ENCODE measurements around the gene MMP20.
A peak's percentile ranks its signal among the peaks of the same experiment; 100 is the strongest.

MMP20 gene

DNA sequence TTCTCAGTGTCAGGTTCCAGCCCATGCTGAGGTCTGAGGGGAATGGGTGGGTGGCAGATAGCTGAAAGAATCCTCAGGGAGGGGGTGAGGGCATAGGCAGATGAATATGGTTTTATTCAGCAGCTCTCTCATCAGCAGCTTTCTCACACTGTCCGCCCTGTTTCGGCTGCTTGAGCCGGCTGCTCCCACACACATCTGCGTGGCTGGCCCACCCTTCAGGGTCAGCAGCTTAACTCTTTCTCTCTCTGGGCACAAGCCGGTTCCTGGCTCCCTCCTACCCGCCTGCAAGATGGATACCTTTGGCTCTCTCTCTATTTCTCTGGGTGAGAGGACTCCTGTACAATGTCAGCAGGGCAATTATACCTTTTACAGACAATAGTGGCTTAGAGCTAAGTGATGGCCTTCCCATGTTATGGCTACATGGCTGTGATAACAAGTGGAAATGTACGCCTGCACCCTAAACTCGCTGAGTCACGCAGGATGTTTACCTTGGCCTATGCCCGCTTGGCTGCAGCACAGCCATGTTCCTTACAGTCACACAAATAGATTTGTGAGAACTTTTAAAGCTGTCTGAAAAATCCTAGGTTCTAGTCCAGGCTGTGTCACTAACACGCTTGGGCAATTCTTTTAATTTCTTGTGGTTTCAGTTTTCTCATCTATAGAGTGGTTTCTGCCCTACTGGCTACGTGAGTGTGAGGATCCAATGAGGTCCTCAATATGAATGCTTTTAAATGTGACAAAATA, 4.1 kb downstream of the MMP20 start:
- no peak for DNase-seq

DNA sequence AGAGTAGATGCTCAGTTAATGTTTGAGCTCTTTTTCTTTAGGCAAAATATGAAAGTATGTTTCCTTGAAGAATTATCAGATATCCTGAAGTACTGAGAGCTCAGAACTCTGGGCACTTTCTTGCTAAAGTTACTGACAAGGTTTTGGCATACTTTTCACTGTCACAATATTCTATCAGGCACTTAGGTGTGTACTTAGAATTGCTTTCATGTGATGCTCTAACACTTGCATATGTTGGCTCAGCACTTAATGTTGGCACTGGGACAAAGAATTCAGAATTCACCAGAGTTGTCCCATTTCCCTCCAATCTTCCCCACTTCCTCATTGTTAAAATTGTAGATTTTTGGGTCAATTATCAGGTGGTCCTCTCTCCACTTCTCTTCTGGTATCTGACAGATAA, 5.0 kb downstream of the MMP20 start:
- no peak for DNase-seq

DNA sequence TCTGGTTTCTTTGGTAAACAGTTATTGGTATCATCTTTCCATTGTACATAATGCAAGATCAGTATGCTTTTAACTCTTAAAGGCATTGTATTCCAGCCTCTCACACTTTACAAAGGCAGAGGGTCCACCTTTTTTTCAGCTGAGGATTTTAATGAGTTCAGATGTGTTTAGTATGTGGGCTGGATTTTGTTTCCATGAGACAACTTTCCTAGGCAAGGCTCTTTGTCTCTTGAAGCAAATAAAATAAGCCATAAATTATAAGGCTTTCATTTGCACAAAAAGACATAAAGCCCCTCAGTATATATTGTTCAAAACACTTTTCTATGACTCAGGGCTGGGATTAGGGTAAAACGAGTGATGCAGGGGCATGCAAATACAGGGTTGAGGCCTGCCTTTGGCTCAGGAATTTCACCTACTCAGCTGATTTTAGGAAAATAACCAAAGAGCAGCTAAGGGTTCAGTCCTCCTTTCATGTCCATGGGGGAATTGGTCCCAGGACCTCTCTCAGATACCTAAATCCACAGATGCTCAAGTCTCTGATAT, 7.6 kb downstream of the MMP20 start:
- peak; percentile 48 for DNase-seq

DNA sequence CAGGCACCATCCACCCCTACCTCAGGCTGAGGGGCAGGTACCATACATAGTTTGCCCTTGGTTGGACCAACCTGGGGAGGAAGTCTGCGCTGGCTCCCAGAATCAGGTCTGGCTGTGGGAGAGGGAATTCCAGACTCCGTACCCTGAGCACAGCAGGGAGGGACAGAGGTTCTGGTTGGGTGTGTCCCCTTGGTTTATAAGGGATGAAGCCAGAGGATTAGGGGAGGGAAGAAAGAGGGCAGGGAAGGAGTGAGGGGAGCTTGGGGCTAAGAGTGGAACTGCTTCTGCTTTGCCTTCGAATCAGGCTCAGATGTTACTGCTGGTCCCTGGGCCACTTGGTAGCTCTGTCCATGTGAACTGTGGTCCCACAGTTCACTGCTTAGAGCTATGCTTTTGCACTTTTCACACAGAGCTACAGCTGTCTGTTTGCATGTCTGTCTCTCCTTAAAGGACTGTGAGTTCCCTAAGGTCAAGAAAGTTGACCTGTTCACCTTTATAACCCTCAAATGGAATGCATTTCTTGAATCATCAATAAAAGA, 9.2 kb downstream of the MMP20 start:
- DNase-seq: no peak

DNA sequence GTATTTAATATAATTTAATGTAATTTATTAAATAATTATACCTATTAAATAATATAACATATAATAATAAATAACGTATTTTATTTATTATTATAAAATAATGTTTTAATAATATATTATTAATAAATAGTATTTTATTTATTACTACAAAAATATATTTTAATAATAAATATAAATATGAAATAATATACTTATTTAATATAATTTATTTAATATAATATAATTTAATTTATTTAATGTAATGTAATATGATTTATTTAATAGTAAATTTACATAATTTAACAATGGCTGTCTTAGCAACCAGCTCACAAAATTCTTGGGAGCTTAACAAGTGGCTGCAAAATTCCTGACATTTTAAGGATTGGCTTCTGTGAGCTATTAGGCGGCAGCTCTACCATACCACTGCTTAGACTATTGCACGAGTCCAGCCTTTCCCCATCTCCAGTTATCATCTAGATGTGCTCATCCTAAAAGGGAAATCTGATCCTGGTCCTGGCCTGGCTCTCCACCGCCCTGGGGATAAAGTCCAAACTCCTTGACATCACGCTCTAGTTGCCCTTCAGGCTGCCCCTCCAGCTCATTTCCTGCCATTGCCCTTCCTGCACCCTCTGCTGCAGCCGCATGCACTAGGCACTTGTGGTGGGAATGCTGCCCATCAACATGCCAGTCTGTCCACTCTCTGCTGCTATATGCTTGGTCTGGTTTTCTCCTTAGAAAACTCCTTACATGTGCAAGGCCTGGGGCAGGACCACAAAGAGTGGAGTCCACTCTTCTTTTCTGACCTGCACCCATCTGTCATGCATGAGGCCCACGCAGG, 9.8 kb downstream of the MMP20 start:
- DNase-seq: no peak

DNA sequence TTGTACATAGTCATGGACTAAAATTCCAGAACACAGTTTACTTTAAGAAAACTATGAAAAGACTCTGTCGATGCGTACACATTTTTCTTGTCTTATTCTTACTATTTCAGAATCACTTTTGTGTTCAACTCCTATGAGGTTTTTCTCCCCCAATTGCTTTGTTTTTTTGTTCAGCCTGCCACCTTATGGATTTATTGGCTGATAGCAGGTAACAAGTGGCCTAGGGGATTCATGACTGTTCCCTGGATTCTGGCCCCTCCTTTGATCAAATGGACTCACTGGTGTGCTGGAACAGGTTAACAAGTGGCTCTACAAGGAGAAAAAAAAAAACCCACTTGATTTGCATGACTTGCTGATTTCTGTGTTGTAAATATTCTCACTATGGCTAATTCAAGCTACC, 10.6 kb downstream of the MMP20 start:
- no peak for DNase-seq

DNA sequence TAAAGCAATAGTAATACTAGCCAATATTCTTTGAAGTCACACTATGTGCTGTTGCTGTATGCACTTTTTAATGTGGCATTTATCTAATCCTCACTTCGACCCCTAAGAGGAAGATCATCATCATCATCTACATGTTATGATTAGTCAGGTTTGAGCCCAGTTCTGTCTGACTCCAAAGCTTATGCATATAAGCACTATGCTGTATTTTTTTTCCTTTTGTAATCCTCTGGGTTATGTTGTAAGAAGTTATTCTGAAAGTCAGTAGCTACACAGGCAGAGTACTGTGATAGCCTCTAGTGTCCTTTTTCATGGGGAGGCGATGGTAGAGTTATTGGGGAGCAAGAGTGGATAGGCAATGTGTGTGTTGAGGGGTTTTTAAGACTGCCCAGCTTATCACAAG, 11.1 kb downstream of the MMP20 start:
- DNase-seq: no peak

DNA sequence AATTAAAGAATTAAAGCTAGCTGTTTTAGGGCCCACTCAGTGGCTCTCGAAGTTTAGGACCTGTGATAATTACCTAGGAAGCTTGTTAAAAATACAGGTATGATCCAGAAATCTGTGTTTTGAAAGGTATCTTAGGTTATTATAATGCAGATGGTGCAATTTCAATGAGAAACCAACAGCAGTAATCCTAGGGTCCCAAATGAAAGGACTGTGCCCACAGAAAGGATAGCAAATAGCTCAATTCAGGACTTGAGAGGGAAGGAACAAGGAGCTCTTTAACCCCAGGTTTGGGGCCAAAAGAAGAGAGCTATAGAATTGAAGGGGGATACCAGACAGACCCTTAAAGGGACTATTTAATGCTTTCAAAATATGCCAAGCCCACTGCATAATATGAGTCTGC, 11.7 kb downstream of the MMP20 start:
- no peak for DNase-seq

DNA sequence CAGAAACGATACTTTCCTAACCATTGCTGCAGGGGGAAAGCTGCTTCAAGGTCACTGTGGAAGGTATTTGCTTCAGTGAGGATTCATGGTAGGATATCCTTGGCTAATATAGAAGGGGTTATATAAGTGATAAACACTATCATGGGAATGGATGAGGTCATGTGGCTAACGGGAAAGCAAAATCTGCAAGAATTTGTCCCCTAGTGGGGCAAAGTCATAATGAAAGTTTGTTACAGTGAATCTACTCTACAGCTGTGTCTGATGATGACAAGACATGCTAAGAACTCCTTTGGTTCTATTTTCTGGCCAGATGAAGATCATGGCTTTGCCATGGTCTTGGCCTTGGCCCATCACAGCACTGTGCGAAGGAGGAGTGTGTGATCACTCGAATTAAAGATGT, 13.8 kb downstream of the MMP20 start:
- no peak for DNase-seq

DNA sequence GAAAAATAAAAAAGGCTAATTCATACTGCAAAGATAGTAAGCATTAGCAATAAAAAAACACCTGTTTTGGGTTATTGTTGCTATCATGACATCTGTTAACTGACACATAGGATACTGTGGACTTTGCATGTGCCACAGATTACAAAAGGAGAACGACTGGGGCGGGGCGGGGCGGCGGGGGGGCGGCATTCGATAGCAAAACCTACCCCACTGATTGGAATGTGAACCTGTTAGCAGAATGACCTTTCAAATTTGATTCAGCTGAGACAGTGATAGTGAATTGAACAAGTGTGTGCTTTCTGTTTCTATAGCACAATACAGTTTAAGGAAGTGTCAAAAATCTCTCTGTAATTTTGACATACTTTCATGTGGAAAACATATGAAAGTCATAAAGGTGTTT, 14.9 kb downstream of the MMP20 start:
- DNase-seq: no peak

DNA sequence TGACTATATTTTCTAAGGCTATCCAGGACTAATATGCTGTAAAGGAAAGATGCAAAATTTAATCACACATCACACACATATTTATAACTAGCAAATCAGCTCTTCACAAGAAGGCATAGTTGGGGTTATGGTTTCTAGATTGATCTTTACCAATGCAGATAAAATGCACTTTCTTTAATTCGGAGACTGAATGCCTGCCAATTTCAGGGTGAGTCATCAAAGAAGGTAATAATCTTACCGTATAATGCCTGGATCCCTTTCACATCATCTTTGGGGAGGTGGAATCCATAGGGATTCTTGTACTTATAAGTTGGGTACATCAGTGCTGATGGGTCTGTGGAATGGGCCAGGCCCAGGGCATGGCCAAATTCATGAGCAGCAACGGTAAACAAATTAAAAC, 16.4 kb downstream of the MMP20 start:
- DNase-seq: no peak

DNA sequence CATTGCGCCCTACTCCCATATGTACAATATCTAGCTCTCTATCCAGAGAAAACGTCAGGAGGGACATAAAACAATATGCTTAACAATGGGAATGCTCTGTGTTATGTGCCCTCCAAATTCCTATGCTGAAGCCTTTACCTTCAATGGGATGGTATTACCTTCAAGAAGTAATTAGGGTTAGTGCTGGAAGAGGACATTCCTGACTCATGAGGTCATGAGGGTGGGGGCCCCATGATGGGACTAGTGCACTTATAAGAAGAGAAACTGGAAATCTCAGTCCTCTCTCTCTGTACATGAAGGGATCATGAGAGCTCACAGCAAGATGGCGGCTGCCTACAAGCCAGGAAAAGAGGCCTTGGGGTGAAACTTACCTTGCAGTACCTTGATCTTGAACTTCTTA, 20.3 kb downstream of the MMP20 start:
- DNase-seq: no peak

DNA sequence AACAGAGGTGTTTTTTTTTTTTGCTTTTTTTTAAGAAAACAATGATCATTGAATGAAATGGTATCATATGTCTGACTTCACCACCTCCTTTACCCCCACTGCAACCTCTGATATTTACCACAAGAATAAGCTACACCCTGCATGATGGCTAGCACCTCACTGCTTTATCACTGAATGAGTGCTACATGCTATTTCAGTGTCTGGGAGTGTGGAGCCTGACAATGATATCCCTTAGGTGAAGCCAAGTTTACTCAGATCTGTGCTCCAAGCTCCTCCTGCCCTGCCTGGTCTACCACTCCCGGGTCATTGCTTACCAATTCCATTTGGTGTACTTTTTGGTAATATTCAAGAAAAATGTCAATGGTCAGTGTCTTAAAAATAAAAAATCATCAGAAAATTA, 21.1 kb downstream of the MMP20 start:
- no peak for DNase-seq

DNA sequence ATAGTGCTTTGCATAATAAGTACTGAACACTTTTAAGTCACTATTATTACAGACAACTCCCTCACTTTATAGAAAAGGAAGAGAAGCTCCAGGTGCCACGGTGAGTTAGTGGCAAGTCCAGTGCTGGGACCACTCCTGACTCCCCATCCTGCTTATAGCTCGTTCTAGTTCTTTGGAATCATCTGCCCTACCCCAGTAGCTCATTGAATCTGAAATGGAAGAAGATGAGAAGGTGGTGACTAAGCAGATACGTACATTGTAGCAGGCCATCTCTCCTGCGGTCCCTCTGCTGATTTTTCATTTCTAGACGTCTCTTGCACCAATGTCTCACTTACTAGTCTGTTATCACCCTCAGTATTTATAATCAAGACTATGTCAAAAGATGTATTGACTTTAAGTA, 21.6 kb downstream of the MMP20 start:
- DNase-seq: no peak

DNA sequence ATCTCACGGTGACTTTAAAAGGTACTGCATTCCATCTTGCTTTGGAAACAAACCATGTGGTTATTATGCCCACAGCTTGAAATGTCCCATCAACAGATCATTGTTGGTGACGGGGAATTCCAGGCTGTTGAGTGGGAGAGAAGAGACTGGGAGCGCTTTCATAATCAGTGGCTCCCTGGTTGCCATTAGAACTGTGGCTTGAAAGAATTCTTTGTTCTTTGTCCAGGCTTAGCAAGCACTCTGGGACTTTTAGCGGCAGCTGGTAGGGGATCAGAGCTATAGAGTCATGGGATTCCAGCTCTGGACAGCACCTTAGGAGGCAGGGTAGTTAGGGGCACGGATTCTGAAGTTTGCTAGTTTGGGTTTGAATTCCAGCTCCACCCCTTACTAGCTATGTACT, 22.0 kb downstream of the MMP20 start:
- DNase-seq: no peak

DNA sequence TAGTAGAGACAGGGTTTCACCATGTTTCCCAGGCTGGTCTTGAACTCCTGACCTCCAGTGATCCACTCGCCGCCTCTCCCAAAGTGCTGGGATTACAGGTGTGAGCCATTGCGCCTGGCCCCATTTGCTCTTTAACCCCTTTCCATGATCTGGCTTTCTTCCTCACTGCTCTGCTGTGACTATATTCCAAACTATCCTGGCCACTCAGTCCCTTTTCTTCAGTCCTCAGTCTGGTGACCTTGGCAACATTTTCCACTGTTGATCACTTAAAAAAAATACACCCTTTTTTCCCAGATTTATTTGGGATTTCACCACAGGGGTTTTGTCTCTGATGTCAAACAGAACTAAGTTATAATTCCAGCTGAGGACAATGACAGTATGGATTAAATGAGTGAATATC, 24.5 kb downstream of the MMP20 start:
- no peak for DNase-seq

DNA sequence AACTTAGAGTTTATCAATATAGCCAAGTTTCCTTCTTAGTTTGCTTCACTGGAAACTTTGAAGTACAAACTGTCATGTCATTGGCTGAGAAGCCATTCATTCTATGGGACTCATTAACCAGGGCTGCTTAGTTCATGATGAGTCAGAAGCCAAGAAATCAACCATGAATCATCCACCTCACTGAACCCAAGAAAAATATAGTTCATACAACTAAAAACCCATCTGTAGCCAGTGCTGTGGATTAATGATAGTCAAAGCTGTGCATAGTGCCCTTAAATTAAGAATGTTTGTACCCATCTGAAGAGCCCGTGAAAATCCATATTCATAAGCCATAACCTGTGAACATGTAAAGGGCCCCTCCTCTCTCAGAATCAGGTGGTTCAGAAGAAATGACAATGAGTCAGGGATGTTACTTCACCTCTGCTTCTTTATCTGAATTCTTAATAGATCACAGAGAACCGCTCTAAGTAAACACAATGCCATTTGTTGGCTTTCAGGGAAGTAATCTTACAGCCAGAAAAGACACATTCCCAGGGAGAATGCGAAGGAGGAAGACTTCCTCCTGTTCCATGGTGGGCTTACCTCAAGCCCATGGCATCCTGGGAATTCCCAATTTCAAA, 25.4 kb downstream of the MMP20 start:
- no peak for DNase-seq

DNA sequence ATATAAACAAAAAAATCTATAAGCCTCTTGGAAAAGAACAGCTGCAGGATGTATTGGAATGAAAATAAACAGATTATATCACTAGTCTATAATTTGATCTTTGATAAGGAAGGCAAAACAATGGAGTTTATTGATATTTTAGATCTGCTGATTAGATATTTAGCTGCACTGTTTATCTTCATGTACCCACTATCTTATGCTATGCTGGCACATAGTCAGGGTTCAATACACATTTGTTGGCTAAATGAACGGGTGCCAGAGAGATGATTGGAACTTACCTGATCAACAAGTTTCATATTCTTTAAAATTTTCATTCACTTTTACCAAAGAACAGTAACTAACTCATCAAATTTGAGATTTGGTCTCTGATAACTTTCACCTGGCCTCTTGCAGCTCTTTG, 26.9 kb downstream of the MMP20 start:
- DNase-seq: no peak

DNA sequence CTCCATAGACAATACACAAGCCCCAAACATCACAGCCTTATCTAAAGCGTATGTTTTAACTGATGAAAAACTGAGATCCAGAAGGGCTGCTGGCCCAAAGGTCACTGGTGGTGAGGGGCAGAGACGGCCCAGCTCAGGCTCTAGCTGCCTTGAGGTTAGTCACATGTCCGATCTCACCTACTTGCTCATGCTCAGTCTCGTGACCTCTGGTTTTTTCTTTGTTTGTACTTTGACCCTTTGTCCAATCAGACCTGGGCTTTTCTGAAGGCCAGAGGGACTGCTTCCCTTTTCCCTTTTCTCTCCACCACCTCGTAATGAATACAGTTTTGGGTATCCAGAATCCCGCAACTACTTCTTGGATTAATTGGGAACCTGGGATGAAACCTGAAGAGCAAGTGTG, 28.6 kb downstream of the MMP20 start:
- no peak for DNase-seq

DNA sequence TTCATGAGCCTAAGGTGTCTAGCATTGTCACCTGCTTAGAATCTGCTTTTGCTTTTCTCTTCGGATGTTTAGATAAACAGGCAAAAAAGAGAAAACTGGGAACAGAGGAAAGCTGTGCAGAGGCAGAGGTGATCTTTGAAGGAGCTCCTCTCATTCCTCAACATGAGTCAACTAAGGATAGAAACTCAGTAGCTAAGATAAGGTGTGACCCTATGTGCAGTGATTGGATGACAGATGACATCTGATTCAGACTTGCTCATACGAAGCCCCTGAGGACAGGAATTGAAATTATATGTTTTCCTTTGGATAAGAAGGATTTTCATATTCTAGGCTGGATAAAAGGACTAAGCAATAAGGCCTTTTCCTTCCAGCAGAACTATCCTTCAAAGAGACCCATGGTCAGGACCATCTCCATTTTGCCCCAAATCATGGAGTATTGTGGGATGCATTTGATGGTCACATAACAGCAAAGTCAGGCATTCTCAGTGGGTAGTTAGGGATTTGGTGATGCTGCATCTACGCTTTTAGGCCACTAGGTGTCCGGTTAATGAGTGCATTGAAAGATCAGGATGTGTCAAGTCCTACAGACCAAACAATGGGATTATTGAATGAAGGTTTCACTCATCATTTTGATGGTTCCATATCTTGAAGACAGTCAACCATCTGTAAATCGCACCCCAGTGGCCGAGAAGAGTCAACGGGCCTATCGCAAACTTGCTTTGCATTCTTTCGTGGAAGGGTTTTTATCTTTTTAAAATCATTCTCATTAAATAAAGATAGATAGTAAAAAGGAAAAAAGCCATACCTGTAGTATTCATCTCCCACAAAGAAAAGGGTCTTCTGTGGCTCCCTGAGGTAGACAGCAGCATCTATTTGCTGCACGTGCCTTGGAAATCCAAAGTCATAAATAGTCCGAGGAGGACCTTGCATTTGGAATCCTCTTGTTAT, 32.2 kb downstream of the MMP20 start:
- no peak for DNase-seq

DNA sequence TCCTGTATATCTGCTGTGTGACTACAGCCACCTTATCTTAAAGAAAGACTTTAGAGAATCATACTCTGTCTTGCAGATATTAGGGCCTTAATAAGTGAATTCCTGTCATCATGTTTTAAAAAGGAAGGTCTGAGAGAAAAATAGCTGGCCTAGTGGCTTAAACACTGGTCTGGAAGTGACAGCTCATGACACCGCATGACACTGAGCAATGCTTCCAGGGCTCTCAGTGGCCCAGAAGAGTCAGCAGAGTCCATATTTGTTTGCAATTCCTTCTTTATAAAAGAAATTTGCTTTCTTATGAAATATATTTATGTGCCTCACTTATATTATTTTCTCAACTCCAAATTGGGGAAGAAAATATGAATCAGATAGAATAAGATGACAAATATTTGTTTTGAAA, 33.0 kb downstream of the MMP20 start:
- no peak for DNase-seq

DNA sequence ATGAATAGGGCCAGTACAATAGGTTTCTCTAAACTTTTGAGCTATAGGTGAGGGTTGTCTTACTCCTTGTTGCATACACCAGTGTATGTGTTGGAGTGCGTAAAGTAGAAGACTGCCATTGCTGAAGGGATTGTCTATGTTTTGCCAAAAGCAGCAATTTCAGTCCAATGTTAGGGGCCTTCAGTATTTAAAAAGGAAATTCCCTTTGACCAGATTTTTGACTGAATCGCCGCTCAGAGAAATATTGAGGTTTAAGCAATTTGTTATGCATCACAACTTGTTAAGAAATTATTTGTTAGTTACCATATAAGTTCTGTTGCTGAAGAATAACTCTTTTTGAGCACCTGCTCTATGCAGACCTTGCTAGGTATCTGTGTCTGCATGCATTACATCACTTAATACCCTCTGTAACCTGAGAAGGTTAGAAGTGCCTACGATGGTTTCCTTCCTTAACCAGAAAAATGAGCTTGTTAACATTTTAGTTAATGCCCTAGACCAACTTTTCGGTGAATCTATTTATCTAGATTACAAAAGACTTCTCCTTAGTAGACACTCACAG, 33.9 kb downstream of the MMP20 start:
- DNase-seq: no peak

All from NCI-H345 (cell line).